ENCODE measurements around the gene PNPLA8.
"Not testable (repeated sequence)": the region's sequence is repeated elsewhere in the genome, so short reads cannot be mapped to it uniquely, and the experiment has no call there.

PNPLA8 gene

GRCh38 chr7:108479751-108480150, 46.2 kb downstream of the PNPLA8 start:
- no peak for DNase-seq (ENCODE audit: low read depth in 1 of 2, low spot score in 1 of 2)
- TF ChIP-seq POLR2AphosphoS5 (IDR thresholded peaks at IDR 0.05; ENCODE audit: low read depth) (no peak), REST (IDR thresholded peaks at IDR 0.05; ENCODE audit: insufficient replicate concordance, low read depth) (no peak), GABPA (IDR thresholded peaks at IDR 0.05; ENCODE audit: low read depth) (no peak), SPI1 (IDR thresholded peaks at IDR 0.05; ENCODE audit: borderline replicate concordance, low read depth) (no peak), CTCF (IDR thresholded peaks at IDR 0.05; ENCODE audit: insufficient read depth, low read length) (no peak)
- H3K27me3 ChIP-seq (ENCODE audit: insufficient read depth, poor library complexity, severe bottlenecking): no peaks in the 10 kb centered on the region
- H3K4me3 ChIP-seq (replicated peaks; ENCODE audit: insufficient read depth, low read length): no peak overlapping the region
- H3K27ac ChIP-seq (replicated peaks): no peak overlapping the region

GRCh38 chr7:108479118-108479517, 46.8 kb downstream of the PNPLA8 start:
- DNase-seq (ENCODE audit: low read depth in 1 of 2, low spot score in 1 of 2): no peak
- Histone ChIP-seq H3K27ac (replicated peaks) (no peak overlapping the region), H3K4me3 (replicated peaks; ENCODE audit: insufficient read depth, low read length) (no peak overlapping the region), H3K27me3 (ENCODE audit: insufficient read depth, poor library complexity, severe bottlenecking) (no peaks in the 10 kb centered on the region)
- TF ChIP-seq CTCF (IDR thresholded peaks at IDR 0.05; ENCODE audit: insufficient read depth, low read length): no peak
- no peak for TF ChIP-seq REST (IDR thresholded peaks at IDR 0.05; ENCODE audit: insufficient replicate concordance, low read depth)
- no peak for TF ChIP-seq GABPA (IDR thresholded peaks at IDR 0.05; ENCODE audit: low read depth)
- TF ChIP-seq SPI1 (IDR thresholded peaks at IDR 0.05; ENCODE audit: borderline replicate concordance, low read depth): no peak
- TF ChIP-seq POLR2AphosphoS5 (IDR thresholded peaks at IDR 0.05; ENCODE audit: low read depth): no peak

- DNase-seq (ENCODE audit: low read depth in 1 of 2, low spot score in 1 of 2): no peak
- H3K27me3 ChIP-seq (ENCODE audit: insufficient read depth, poor library complexity, severe bottlenecking): no peaks in the 10 kb centered on the region
- H3K27ac ChIP-seq (replicated peaks): no peak overlapping the region
- no peak for TF ChIP-seq GABPA (IDR thresholded peaks at IDR 0.05; ENCODE audit: low read depth)
- no peak overlapping the region for H3K4me3 ChIP-seq (replicated peaks; ENCODE audit: insufficient read depth, low read length)
Observed at GRCh38 chr7:108468246-108468645, 57.7 kb downstream of the PNPLA8 start.

- H3K27ac ChIP-seq (replicated peaks): no peak overlapping the region
- H3K27me3 ChIP-seq (ENCODE audit: insufficient read depth, poor library complexity, severe bottlenecking): no peaks in the 10 kb centered on the region
- TF ChIP-seq REST (IDR thresholded peaks at IDR 0.05; ENCODE audit: insufficient replicate concordance, low read depth) (no peak), POLR2AphosphoS5 (IDR thresholded peaks at IDR 0.05; ENCODE audit: low read depth) (no peak), SPI1 (IDR thresholded peaks at IDR 0.05; ENCODE audit: borderline replicate concordance, low read depth) (no peak), GABPA (IDR thresholded peaks at IDR 0.05; ENCODE audit: low read depth) (no peak), CTCF (IDR thresholded peaks at IDR 0.05; ENCODE audit: insufficient read depth, low read length) (no peak)
- DNase-seq (ENCODE audit: low read depth in 1 of 2, low spot score in 1 of 2): no peak
- no peak overlapping the region for H3K4me3 ChIP-seq (replicated peaks; ENCODE audit: insufficient read depth, low read length)
Observed at GRCh38 chr7:108467391-108467790, 58.5 kb downstream of the PNPLA8 start.

- not testable (repeated sequence) for DNase-seq (ENCODE audit: low read depth in 1 of 2, low spot score in 1 of 2); H3K27ac ChIP-seq (replicated peaks); H3K27me3 ChIP-seq (ENCODE audit: insufficient read depth, poor library complexity, severe bottlenecking)
Observed at GRCh38 chr7:108466322-108466721, 59.6 kb downstream of the PNPLA8 start.

More at GRCh38 chr7:108466322-108466721, 59.6 kb downstream of the PNPLA8 start:
- H3K4me3 ChIP-seq (replicated peaks; ENCODE audit: insufficient read depth, low read length): not testable (repeated sequence)
